Measurements from ENCODE around the gene FBXW7. TPM values are rescaled to one million over a fixed set of nuclear protein-coding genes. Genes with fewer than 3 reads are reported as not detected.

Gene FBXW7
- total and polyA plus RNA-seq, 2 of the 13 experiments (the other 11 are each of a cell fraction or from before 2014, with no cell fraction given), result 5.0 to 40.9 TPM

- TF ChIP-seq DRAP1 (CRISPR knock-in tag; IDR thresholded peaks at IDR 0.05), result peak; percentile 70
- no peak for TF ChIP-seq BCLAF1 (IDR thresholded peaks at IDR 0.05)
- TF ChIP-seq ZNF501 (CRISPR knock-in tag; IDR thresholded peaks at IDR 0.05), result peak; percentile 95
- TF ChIP-seq ZFP1 (CRISPR knock-in tag; IDR thresholded peaks at IDR 0.05), result peak; percentile 78; the same call in 1 of the 2 replicates
- TF ChIP-seq RAD21 (CRISPR knock-in tag; IDR thresholded peaks at IDR 0.05), result peak; percentile 41; the same call in 1 of the 2 replicates
- peak; percentile 61 for TF ChIP-seq AGO1 (IDR thresholded peaks at IDR 0.05; ENCODE audit: low read depth, low read length, poor library complexity, severe bottlenecking)
- TF ChIP-seq SPEN (CRISPR knock-in tag; IDR thresholded peaks at IDR 0.05; ENCODE audit: low read depth), result peak; percentile 93
- TF ChIP-seq ZNF644 (CRISPR knock-in tag; IDR thresholded peaks at IDR 0.05; ENCODE audit: low read depth), result no peak
- TF ChIP-seq ZNF605 (CRISPR knock-in tag; IDR thresholded peaks at IDR 0.05), result peak; percentile 97
- peak; percentile 47 for TF ChIP-seq ZNF607 (CRISPR knock-in tag; IDR thresholded peaks at IDR 0.05; ENCODE audit: borderline replicate concordance)
- 0 out of 2 replicates have a peak, but pooled peaks have one; percentile 64 for TF ChIP-seq IRX3 (CRISPR knock-in tag; IDR thresholded peaks at IDR 0.05; ENCODE audit: borderline replicate concordance, low read depth)
- peak; percentile 42; the same call in 1 of the 2 replicates for TF ChIP-seq ZNF580 (CRISPR knock-in tag; IDR thresholded peaks at IDR 0.05; ENCODE audit: borderline replicate concordance, low read depth)
- TF ChIP-seq NFKB2 (CRISPR knock-in tag; IDR thresholded peaks at IDR 0.05; ENCODE audit: borderline replicate concordance), result peak; percentile 80; the same call in 1 of the 2 replicates
- no peak for TF ChIP-seq NR2F6 (IDR thresholded peaks at IDR 0.05)
- peak; percentile 68; the same call in 1 of the 2 replicates for TF ChIP-seq NR2F6 (CRISPR knock-in tag; IDR thresholded peaks at IDR 0.05)
- 0 out of 2 replicates have a peak, but pooled peaks have one; percentile 6 for TF ChIP-seq HINFP (CRISPR knock-in tag; IDR thresholded peaks at IDR 0.05; ENCODE audit: low read depth)
- TF ChIP-seq CEBPG (CRISPR knock-in tag; IDR thresholded peaks at IDR 0.05), result peak; percentile 58
- no peak; the same call in 1 of the 2 replicates for TF ChIP-seq NFYC (CRISPR knock-in tag; IDR thresholded peaks at IDR 0.05)
- TF ChIP-seq TBX2 (CRISPR knock-in tag; IDR thresholded peaks at IDR 0.05; ENCODE audit: borderline replicate concordance), result peak; percentile 79; the same call in 1 of the 2 replicates
- TF ChIP-seq ATF4 (CRISPR knock-in tag; IDR thresholded peaks at IDR 0.05), result no peak; a peak in 2 of 4 replicates
- no peak for TF ChIP-seq JARID2 (CRISPR knock-in tag; IDR thresholded peaks at IDR 0.05; ENCODE audit: insufficient replicate concordance)
- 0 out of 2 replicates have a peak, but pooled peaks have one; percentile 32 for TF ChIP-seq ZNF761 (CRISPR knock-in tag; conservative IDR thresholded peaks at IDR 0.05)
- peak; percentile 83; the same call in 1 of the 2 replicates for TF ChIP-seq ZBTB42 (CRISPR knock-in tag; IDR thresholded peaks at IDR 0.05)
These were observed at the start of gene FBXW7 (continued) for GRCh38 chr4:152535903-152536544.

Data from HepG2 (cell line).